ENCODE data around the gene SLC20A1.
A peak's percentile ranks its signal among the peaks of the same experiment; 100 is the strongest.

Gene SLC20A1

DNA sequence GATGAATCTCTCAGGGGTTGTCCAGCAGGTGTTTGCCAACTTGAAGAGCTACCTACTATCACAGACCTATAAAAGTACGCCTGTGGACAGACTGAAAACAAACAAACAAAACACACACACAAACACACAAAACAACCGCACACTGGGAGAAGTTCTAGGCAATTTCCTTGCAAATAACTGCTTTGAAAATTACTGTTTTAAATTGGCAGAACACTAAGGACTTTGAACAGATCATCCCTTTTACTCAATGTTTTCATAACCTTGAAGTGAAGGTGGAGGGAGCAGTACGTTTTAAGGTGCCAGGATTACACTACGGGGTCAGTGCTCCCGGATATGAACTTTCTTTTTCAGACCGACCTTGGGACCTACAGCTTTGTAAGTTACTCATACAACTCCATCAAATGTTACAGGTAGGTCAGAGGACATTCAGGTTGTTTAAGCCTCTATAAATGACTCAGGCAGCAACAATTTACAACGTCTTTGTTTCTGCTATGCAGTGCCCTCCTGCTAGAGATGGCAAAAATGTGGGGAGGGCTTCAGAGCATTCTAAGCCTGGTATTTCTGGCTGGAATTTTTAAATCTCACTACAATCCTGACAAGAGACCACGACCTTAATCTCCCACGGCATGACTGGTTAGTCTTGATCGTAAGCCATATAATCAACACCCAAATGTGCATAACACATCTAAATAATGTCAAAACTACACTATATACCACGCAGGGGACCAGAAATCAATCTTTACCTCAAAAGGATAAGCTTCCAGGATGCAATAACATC, 1.4 kb upstream of the SLC20A1 start:
- DNase-seq: no peak

DNA sequence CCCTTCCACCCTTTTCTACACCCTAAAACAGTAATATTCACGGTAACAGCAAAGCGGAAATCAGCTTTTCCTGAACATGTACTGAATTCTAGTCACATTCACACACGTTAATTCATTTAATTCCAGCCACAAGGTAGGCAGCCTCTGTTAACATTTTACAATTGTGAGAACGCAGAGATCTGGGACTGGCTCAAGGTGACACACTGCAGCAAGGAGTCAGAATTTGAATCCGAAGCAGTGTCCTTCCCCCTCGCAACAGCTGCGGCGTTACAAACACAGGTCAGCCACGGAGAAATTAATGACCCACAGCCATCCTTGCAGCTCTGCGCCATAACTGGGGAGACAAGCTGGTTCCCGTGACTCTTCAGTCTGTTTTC, 818 bp upstream of the SLC20A1 start:
- H3K4me1 ChIP-seq (ENCODE audit: control insufficient read depth, insufficient read depth, low read length, poor library complexity, severe bottlenecking): peaks cover 34% of the 10 kb centered on the region
- DNase-seq: no peak

More for the DNA sequence above, 1.4 kb upstream of the SLC20A1 start:
- H3K4me3 ChIP-seq (ENCODE audit: insufficient read depth, low read depth, low read length, poor library complexity, severe bottlenecking): peak overlapping the region; percentile 66
- H3K4me1 ChIP-seq (ENCODE audit: control insufficient read depth, insufficient read depth, low read length, poor library complexity, severe bottlenecking): peaks cover 29% of the 10 kb centered on the region
- H3K9me3 ChIP-seq (ENCODE audit: control insufficient read depth, low read length): no peaks in the 10 kb centered on the region
- no peak overlapping the region for H3K27ac ChIP-seq (ENCODE audit: insufficient read depth, low read length, poor library complexity, severe bottlenecking)
- no peaks in the 10 kb centered on the region for H3K27me3 ChIP-seq (replicated peaks; ENCODE audit: control insufficient read depth, insufficient read depth, low read length, poor library complexity, severe bottlenecking)
- H3K36me3 ChIP-seq (ENCODE audit: control insufficient read depth, insufficient read depth, low read length): no peaks in the 10 kb centered on the region

DNA sequence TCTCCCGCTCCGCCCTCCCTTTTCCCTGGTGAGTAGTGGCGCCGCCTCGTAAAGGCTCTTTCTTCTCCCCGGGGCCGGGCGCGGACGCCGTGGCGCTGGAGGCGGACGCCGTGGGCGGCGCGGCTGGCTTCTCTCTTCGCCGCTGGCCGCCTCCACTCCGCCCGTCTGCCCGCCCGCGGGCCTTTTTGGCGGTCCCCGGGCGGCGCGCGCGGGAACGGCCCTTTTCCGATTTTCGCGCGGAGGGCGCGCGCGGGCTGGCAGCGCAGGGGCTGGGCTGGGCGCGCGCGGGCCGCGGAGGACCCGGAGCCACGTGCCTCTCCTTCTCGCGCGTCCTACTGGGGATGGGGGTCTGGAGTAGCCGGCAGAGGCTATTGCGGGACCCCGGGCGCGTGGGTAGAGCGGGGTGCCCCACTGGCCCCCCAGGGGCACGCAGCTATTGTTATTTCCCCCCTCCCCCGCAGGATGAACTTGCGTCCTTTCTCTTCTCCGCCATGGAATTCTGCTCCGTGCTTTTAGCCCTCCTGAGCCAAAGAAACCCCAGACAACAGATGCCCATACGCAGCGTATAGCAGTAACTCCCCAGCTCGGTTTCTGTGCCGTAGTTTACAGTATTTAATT, 472 bp downstream of the SLC20A1 start:
- Histone ChIP-seq H3K9me3 (ENCODE audit: control insufficient read depth, low read length) (no peaks in the 10 kb centered on the region), H3K4me1 (ENCODE audit: control insufficient read depth, insufficient read depth, low read length, poor library complexity, severe bottlenecking) (peaks cover 34% of the 10 kb centered on the region), H3K27ac (ENCODE audit: insufficient read depth, low read length, poor library complexity, severe bottlenecking) (peak overlapping the region; percentile 90), H3K27me3 (replicated peaks; ENCODE audit: control insufficient read depth, insufficient read depth, low read length, poor library complexity, severe bottlenecking) (no peaks in the 10 kb centered on the region), H3K36me3 (ENCODE audit: control insufficient read depth, insufficient read depth, low read length) (peaks cover 6% of the 10 kb centered on the region), H3K4me3 (ENCODE audit: insufficient read depth, low read depth, low read length, poor library complexity, severe bottlenecking) (peak overlapping the region; percentile 90)
- DNase-seq: peak in 1 of 3 donors; percentile 33

More for the DNA sequence above, 818 bp upstream of the SLC20A1 start:
- Histone ChIP-seq H3K9me3 (ENCODE audit: control insufficient read depth, low read length) (no peaks in the 10 kb centered on the region), H3K4me3 (ENCODE audit: insufficient read depth, low read depth, low read length, poor library complexity, severe bottlenecking) (peak overlapping the region; percentile 66), H3K36me3 (ENCODE audit: control insufficient read depth, insufficient read depth, low read length) (peaks cover 5% of the 10 kb centered on the region), H3K27me3 (replicated peaks; ENCODE audit: control insufficient read depth, insufficient read depth, low read length, poor library complexity, severe bottlenecking) (no peaks in the 10 kb centered on the region), H3K27ac (ENCODE audit: insufficient read depth, low read length, poor library complexity, severe bottlenecking) (peak overlapping the region; percentile 90)

DNA sequence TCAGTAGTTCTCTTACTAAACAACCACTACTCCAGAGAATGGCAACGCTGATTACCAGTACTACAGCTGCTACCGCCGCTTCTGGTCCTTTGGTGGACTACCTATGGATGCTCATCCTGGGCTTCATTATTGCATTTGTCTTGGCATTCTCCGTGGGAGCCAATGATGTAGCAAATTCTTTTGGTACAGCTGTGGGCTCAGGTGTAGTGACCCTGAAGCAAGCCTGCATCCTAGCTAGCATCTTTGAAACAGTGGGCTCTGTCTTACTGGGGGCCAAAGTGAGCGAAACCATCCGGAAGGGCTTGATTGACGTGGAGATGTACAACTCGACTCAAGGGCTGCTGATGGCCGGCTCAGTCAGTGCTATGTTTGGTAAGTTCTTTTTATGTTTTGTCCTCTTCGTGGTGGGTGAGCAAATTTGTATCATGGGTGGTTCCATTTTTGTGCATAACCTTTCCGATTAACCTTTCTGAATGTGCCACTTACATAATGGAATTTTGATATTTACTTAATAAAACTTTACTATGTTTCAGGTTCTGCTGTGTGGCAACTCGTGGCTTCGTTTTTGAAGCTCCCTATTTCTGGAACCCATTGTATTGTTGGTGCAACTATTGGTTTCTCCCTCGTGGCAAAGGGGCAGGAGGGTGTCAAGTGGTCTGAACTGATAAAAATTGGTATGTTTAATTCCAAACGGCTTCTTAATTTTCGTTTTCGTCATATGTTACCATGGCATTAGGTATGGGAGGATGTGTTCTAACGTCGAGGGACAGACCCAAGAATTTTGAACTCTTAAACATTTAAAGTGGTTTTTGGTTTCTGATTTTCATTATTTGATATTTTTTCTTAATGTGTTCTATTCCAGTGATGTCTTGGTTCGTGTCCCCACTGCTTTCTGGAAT, 1.3 kb downstream of the SLC20A1 start:
- H3K27ac ChIP-seq (ENCODE audit: insufficient read depth, low read length, poor library complexity, severe bottlenecking): peak overlapping the region; percentile 90
- peak overlapping the region; percentile 90 for H3K4me3 ChIP-seq (ENCODE audit: insufficient read depth, low read depth, low read length, poor library complexity, severe bottlenecking)
- H3K36me3 ChIP-seq (ENCODE audit: control insufficient read depth, insufficient read depth, low read length): peaks cover 12% of the 10 kb centered on the region
- DNase-seq: no peak
- peaks cover 34% of the 10 kb centered on the region for H3K4me1 ChIP-seq (ENCODE audit: control insufficient read depth, insufficient read depth, low read length, poor library complexity, severe bottlenecking)
- no peaks in the 10 kb centered on the region for H3K9me3 ChIP-seq (ENCODE audit: control insufficient read depth, low read length)
- H3K27me3 ChIP-seq (replicated peaks; ENCODE audit: control insufficient read depth, insufficient read depth, low read length, poor library complexity, severe bottlenecking): no peaks in the 10 kb centered on the region

DNA sequence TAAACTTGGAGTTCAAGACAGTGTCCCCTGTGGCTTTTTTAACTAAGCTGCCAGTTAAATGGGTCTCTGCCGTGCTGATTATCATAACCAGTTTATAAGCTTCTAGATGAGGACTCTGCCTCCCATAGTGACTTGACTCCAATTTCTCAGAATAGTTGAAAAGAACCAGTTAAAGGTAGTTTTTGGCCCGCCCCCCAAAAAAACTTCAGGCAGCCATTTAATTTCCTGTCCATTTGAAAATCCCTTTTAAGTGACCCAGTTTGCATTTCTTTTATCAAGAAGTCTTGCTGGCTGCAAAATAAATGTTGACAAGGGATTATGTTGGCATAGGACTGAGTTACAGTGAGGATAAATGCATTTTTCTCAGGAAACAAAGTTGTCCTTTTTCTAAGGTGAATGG, 2.3 kb downstream of the SLC20A1 start:
- no peaks in the 10 kb centered on the region for H3K9me3 ChIP-seq (ENCODE audit: control insufficient read depth, low read length)
- peaks cover 34% of the 10 kb centered on the region for H3K4me1 ChIP-seq (ENCODE audit: control insufficient read depth, insufficient read depth, low read length, poor library complexity, severe bottlenecking)
- H3K4me3 ChIP-seq (ENCODE audit: insufficient read depth, low read depth, low read length, poor library complexity, severe bottlenecking): no peak overlapping the region
- H3K27ac ChIP-seq (ENCODE audit: insufficient read depth, low read length, poor library complexity, severe bottlenecking): no peak overlapping the region
- H3K36me3 ChIP-seq (ENCODE audit: control insufficient read depth, insufficient read depth, low read length): peaks cover 23% of the 10 kb centered on the region
- DNase-seq: no peak
- H3K27me3 ChIP-seq (replicated peaks; ENCODE audit: control insufficient read depth, insufficient read depth, low read length, poor library complexity, severe bottlenecking): no peaks in the 10 kb centered on the region

DNA sequence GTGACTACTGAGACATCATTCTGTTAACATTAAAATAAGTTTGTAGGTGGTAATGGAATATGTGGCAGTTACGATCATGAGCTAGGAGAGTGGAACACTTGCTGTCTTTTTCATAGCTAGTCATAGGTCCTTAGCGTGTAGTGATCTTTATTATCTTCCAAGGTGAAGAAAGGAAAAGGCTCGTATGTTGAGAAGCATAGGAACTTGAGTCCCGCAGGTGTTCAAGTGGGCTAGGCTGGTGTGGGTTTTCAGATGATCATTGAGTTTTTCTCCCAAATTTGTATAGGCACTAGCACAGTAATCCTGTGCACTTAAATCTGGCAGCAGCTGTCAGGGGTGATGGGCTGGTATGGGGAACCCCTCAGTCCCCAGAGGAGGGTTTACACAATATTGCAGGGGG, 10.9 kb downstream of the SLC20A1 start:
- Histone ChIP-seq H3K27ac (ENCODE audit: insufficient read depth, low read length, poor library complexity, severe bottlenecking) (no peak overlapping the region), H3K36me3 (ENCODE audit: control insufficient read depth, insufficient read depth, low read length) (peaks cover 81% of the 10 kb centered on the region), H3K4me1 (ENCODE audit: control insufficient read depth, insufficient read depth, low read length, poor library complexity, severe bottlenecking) (peaks cover 5% of the 10 kb centered on the region)

DNA sequence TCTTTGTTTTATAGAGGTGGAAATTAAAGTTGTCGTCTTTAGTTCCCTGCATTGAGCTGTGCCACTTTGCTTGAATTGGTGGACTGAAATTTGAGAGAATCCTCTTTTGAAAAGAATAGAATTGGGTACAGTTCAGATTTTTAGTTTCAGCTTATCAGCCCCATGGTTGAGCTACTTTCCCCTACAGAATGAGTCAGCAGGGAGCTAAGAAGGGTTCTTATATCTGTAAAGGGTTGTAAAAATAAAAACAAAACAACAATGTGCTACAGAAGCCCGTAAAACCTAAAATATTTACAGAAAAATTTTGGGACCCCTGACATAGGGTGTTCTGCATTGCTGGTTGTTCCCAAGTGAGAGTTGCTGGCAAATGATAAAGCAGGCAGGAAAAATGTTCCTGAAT, 12.6 kb downstream of the SLC20A1 start:
- no peaks in the 10 kb centered on the region for H3K27me3 ChIP-seq (replicated peaks; ENCODE audit: control insufficient read depth, insufficient read depth, low read length, poor library complexity, severe bottlenecking)
- no peaks in the 10 kb centered on the region for H3K9me3 ChIP-seq (ENCODE audit: control insufficient read depth, low read length)
- H3K36me3 ChIP-seq (ENCODE audit: control insufficient read depth, insufficient read depth, low read length): peaks cover 81% of the 10 kb centered on the region
- H3K27ac ChIP-seq (ENCODE audit: insufficient read depth, low read length, poor library complexity, severe bottlenecking): no peak overlapping the region
- peaks cover 5% of the 10 kb centered on the region for H3K4me1 ChIP-seq (ENCODE audit: control insufficient read depth, insufficient read depth, low read length, poor library complexity, severe bottlenecking)
- DNase-seq: no peak
- no peak overlapping the region for H3K4me3 ChIP-seq (ENCODE audit: insufficient read depth, low read depth, low read length, poor library complexity, severe bottlenecking)

More for the DNA sequence above, 10.9 kb downstream of the SLC20A1 start:
- no peaks in the 10 kb centered on the region for H3K9me3 ChIP-seq (ENCODE audit: control insufficient read depth, low read length)
- H3K4me3 ChIP-seq (ENCODE audit: insufficient read depth, low read depth, low read length, poor library complexity, severe bottlenecking): no peak overlapping the region
- no peak for DNase-seq
- no peaks in the 10 kb centered on the region for H3K27me3 ChIP-seq (replicated peaks; ENCODE audit: control insufficient read depth, insufficient read depth, low read length, poor library complexity, severe bottlenecking)

DNA sequence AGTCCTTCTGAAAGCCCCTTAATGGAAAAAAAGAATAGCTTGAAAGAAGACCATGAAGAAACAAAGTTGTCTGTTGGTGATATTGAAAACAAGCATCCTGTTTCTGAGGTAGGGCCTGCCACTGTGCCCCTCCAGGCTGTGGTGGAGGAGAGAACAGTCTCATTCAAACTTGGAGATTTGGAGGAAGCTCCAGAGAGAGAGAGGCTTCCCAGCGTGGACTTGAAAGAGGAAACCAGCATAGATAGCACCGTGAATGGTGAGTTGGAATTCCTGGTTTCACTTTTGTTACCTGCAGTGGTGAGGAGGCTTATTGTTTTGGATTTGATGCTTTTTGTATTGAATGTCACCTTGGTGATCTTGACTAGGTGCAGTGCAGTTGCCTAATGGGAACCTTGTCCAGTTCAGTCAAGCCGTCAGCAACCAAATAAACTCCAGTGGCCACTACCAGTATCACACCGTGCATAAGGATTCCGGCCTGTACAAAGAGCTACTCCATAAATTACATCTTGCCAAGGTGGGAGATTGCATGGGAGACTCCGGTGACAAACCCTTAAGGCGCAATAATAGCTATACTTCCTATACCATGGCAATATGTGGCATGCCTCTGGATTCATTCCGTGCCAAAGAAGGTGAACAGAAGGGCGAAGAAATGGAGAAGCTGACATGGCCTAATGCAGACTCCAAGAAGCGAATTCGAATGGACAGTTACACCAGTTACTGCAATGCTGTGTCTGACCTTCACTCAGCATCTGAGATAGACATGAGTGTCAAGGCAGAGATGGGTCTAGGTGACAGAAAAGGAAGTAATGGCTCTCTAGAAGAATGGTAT, 13.3 kb downstream of the SLC20A1 start:
- H3K9me3 ChIP-seq (ENCODE audit: control insufficient read depth, low read length): no peaks in the 10 kb centered on the region
- H3K27ac ChIP-seq (ENCODE audit: insufficient read depth, low read length, poor library complexity, severe bottlenecking): no peak overlapping the region
- no peaks in the 10 kb centered on the region for H3K27me3 ChIP-seq (replicated peaks; ENCODE audit: control insufficient read depth, insufficient read depth, low read length, poor library complexity, severe bottlenecking)
- peaks cover 83% of the 10 kb centered on the region for H3K36me3 ChIP-seq (ENCODE audit: control insufficient read depth, insufficient read depth, low read length)
- no peak for DNase-seq
- peaks cover 5% of the 10 kb centered on the region for H3K4me1 ChIP-seq (ENCODE audit: control insufficient read depth, insufficient read depth, low read length, poor library complexity, severe bottlenecking)
- H3K4me3 ChIP-seq (ENCODE audit: insufficient read depth, low read depth, low read length, poor library complexity, severe bottlenecking): no peak overlapping the region

DNA sequence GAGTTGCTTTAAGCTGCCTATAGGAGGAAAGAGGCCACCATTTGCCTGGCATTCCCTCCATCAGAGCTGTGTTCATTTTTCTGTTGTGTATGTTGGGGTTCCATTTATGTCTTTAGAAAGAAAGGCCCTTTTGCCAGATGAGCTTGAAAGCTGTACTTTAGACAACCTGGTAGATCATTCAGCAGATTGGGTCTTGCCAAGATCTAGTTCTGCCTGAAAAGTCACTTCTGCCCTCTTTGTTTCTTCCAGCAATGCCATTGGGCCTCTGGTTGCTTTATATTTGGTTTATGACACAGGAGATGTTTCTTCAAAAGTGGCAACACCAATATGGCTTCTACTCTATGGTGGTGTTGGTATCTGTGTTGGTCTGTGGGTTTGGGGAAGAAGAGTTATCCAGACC, 14.4 kb downstream of the SLC20A1 start:
- no peaks in the 10 kb centered on the region for H3K9me3 ChIP-seq (ENCODE audit: control insufficient read depth, low read length)
- no peak for DNase-seq
- H3K27me3 ChIP-seq (replicated peaks; ENCODE audit: control insufficient read depth, insufficient read depth, low read length, poor library complexity, severe bottlenecking): no peaks in the 10 kb centered on the region
- no peak overlapping the region for H3K27ac ChIP-seq (ENCODE audit: insufficient read depth, low read length, poor library complexity, severe bottlenecking)
- peaks cover 5% of the 10 kb centered on the region for H3K4me1 ChIP-seq (ENCODE audit: control insufficient read depth, insufficient read depth, low read length, poor library complexity, severe bottlenecking)
- no peak overlapping the region for H3K4me3 ChIP-seq (ENCODE audit: insufficient read depth, low read depth, low read length, poor library complexity, severe bottlenecking)
- H3K36me3 ChIP-seq (ENCODE audit: control insufficient read depth, insufficient read depth, low read length): peaks cover 80% of the 10 kb centered on the region
